Endothelial cell of umbilical vein (primary cell): ENCODE measurements around the gene SYNGR1.

Experiments
- CTCF ChIP-seq, 2 donors: IDR thresholded peaks; 1 replicate in 1 of 2; 2 replicates in 1 of 2; pipeline ENCODE4 v1.5.1; 2011; ENCODE audit warnings: low read length in 2 of 2, mild to moderate bottlenecking in 2 of 2, moderate library complexity in 2 of 2, control low read depth in 1 of 2, inconsistent platforms in 1 of 2, low read depth in 1 of 2; ENCODE audit not compliant: insufficient read depth in 1 of 2; ENCODE audit errors: extremely low read depth in 1 of 2
- EZH2 ChIP-seq: IDR thresholded peaks from 2 replicates; pipeline ENCODE4 v1.6.1; 2012; ENCODE audit warnings: borderline replicate concordance, low read depth, mild to moderate bottlenecking, moderate library complexity, low read length, inconsistent platforms; ENCODE audit not compliant: severe bottlenecking
- FOS ChIP-seq: IDR thresholded peaks from 2 replicates; pipeline ENCODE4 v1.6.1; 2011; ENCODE audit warnings: mild to moderate bottlenecking, low read length, moderate library complexity, borderline replicate concordance; ENCODE audit not compliant: insufficient read depth
- POLR2A ChIP-seq: IDR thresholded peaks from 2 replicates; pipeline ENCODE4 v1.6.1; 2012; ENCODE audit warnings: low read depth, mild to moderate bottlenecking, control low read depth, low read length

- no peak for TF ChIP-seq CTCF (IDR thresholded peaks at IDR 0.05; ENCODE audit: extremely low read depth in 1 of 2, insufficient read depth in 1 of 2, low read depth in 1 of 2, low read length in 2 of 2)
- no peak for TF ChIP-seq POLR2A
- no peak for TF ChIP-seq EZH2
- no peak for TF ChIP-seq FOS
Observed at GRCh38 chr22:39395936-39396796, 46.4 kb downstream of the SYNGR1 start.
